ENCODE results near the gene TSHR. TPM values are rescaled to one million over a fixed set of nuclear protein-coding genes. Genes with fewer than 3 reads are reported as not detected.

The TSHR gene
- total RNA-seq, 1 experiment from 2014 or later: not detected

- Histone ChIP-seq H2AFZ (ENCODE audit: low read length) (no peak overlapping the region), H2AK5ac (ENCODE audit: insufficient read length, low read length) (no peak overlapping the region), H2BK15ac (ENCODE audit: low read depth, low read length) (no peak overlapping the region), H3K56ac (ENCODE audit: insufficient read length, low read depth, low read length) (no peak overlapping the region), H3K4me2 (ENCODE audit: insufficient read depth, insufficient read length, low read length) (no peak overlapping the region), H2BK120ac (ENCODE audit: low read depth, low read length, poor library complexity, severe bottlenecking) (no peak overlapping the region), H2BK5ac (ENCODE audit: insufficient read length, low read length) (no peak overlapping the region), H4K5ac (ENCODE audit: insufficient read length, low read depth, low read length) (no peak overlapping the region), H2BK12ac (ENCODE audit: insufficient read length, low read depth, low read length) (no peak overlapping the region), H4K20me1 (ENCODE audit: control insufficient read depth, insufficient read depth, insufficient read length) (peaks cover 2% of the 10 kb centered on the region), H3K79me2 (ENCODE audit: insufficient read depth, low read length) (no peaks in the 10 kb centered on the region), H3K23ac (ENCODE audit: insufficient read length, low read depth, low read length) (no peak overlapping the region), H3K9ac (ENCODE audit: extremely low read depth, insufficient read length, low read length) (no peak overlapping the region), H3K18ac (ENCODE audit: insufficient read length, low read depth, low read length) (no peak overlapping the region), H2BK20ac (ENCODE audit: low read depth, low read length, poor library complexity, severe bottlenecking) (no peak overlapping the region), H3K4me1 (ENCODE audit: insufficient read depth, low read length) (no peaks in the 10 kb centered on the region), H4K8ac (replicated peaks; ENCODE audit: insufficient read length, low read depth, low read length) (no peak overlapping the region), H3K4ac (ENCODE audit: low read depth, low read length) (no peak overlapping the region), H3T11ph (ENCODE audit: low read length) (no peak overlapping the region), H4K91ac (ENCODE audit: insufficient read length, low read depth, low read length) (no peak overlapping the region), H3K27me3 (ENCODE audit: insufficient read depth, low read length) (no peaks in the 10 kb centered on the region), H3K14ac (ENCODE audit: insufficient read depth, low read length) (no peak overlapping the region), H3K9me3 (ENCODE audit: control insufficient read depth, low read depth, low read length) (no peaks in the 10 kb centered on the region), H3K79me1 (ENCODE audit: insufficient read depth, low read depth, low read length, poor library complexity, severe bottlenecking) (no peaks in the 10 kb centered on the region), H3K27ac (ENCODE audit: insufficient read length, low read depth, low read length) (no peak overlapping the region), H3K23me2 (ENCODE audit: insufficient read length, low read depth, low read length, poor library complexity, severe bottlenecking) (peaks cover 10% of the 10 kb centered on the region)
- Mint-ChIP-seq H3K27ac (peak overlapping the region in 1 of 3 experiments; percentile 50; a peak in 1 of 7 replicates), H3K36me3 (ENCODE audit: insufficient read depth in 1 of 3, low read depth in 3 of 3) (peaks cover 0 to 9% (median 5%) of the 10 kb centered on the region in 3 experiments; a peak in 4 of 7 replicates), H3K9me3 (no peaks in the 10 kb centered on the region), H3K4me3 (no peak overlapping the region), H3K4me1 (peaks cover 11% of the 10 kb centered on the region in 2 experiments), H3K27me3 (ENCODE audit: low read depth) (no peaks in the 10 kb centered on the region)
- DNase-seq: no peak
- WGBS (ENCODE audit: extremely low coverage, insufficient read length, low lambda C conversion rate): no CpG with 5 or more reads among the region's 3 CpGs
- TF ChIP-seq, protein P1, sequence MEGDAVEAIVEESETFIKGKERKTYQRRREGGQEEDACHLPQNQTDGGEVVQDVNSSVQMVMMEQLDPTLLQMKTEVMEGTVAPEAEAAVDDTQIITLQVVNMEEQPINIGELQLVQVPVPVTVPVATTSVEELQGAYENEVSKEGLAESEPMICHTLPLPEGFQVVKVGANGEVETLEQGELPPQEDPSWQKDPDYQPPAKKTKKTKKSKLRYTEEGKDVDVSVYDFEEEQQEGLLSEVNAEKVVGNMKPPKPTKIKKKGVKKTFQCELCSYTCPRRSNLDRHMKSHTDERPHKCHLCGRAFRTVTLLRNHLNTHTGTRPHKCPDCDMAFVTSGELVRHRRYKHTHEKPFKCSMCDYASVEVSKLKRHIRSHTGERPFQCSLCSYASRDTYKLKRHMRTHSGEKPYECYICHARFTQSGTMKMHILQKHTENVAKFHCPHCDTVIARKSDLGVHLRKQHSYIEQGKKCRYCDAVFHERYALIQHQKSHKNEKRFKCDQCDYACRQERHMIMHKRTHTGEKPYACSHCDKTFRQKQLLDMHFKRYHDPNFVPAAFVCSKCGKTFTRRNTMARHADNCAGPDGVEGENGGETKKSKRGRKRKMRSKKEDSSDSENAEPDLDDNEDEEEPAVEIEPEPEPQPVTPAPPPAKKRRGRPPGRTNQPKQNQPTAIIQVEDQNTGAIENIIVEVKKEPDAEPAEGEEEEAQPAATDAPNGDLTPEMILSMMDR (conservative IDR thresholded peaks at IDR 0.05): no peak
Observed at GRCh38 chr14:81172881-81173280, 217.5 kb downstream of the TSHR start.

Measured in H9 (cell line).